GM23338 (cell line): ENCODE measurements around the gene C14orf132.

Source experiments
- CTCF ChIP-seq, 2 experiments: fragments of 200-600 bp in 1 of 2; sonication (generic) in 1 of 2; conservative IDR thresholded peaks; 2 replicates each; pipeline versions ENCODE4 v1.5.1 to v1.6.1; 2016 to 2017; ENCODE audit warnings: antibody characterized with exemption in 2 of 2, low read depth in 2 of 2, mild to moderate bottlenecking in 2 of 2, moderate library complexity in 1 of 2
- EZH2 ChIP-seq: fragments of 200-600 bp; sonication (generic); IDR thresholded peaks from one replicate; pipeline ENCODE4 v1.8.0; 2017; ENCODE audit warnings: antibody characterized with exemption, mild to moderate bottlenecking, low read depth; ENCODE audit not compliant: unreplicated experiment
- REST ChIP-seq: IDR thresholded peaks from one replicate; pipeline ENCODE4 v1.6.1; 2018; ENCODE audit warnings: antibody characterized with exemption; ENCODE audit not compliant: unreplicated experiment

- TF ChIP-seq CTCF (conservative IDR thresholded peaks at IDR 0.05; ENCODE audit: low read depth in 2 of 2) (no peak), EZH2 (no peak), REST (no peak)
These were observed 46.2 kb downstream of the C14orf132 start for GRCh38 chr14:96085369-96085768.
